IMR-90 (cell line): Measurements from ENCODE around the gene RIMS1. TPM values are rescaled to one million over a fixed set of nuclear protein-coding genes. Genes with fewer than 3 reads are reported as not detected.

ENCODE experiments used
- ATAC-seq: fragments of 200-7000 bp; cut with Tn5 transposase; 2 replicates; pipeline ENCODE4 v1.9.1; 2020; ENCODE audit warnings: low read depth, mild to moderate bottlenecking, moderate library complexity
- BruUV-seq: library from RNA; stranded (reverse); fragments of 400-500 nt; replicated peaks from 2 replicates; lab custom pipeline; 2021; lab: Mats Ljungman, UMichigan
- CTCF ChIA-PET: fragments of 300-600 bp; formaldehyde crosslinking; extraction: SDS; loops from one replicate; lab custom pipeline; 2021; ENCODE audit warnings: antibody characterized with exemption; lab: Yijun Ruan, JAX
- POLR2A ChIA-PET: fragments of 300-600 bp; sonication (Branson Sonifier 250); formaldehyde crosslinking; loops from one replicate; lab custom pipeline; 2022; ENCODE audit warnings: antibody characterized with exemption; ENCODE audit not compliant: unreplicated experiment; lab: Charles Lee
- DNase-seq: peaks from one replicate; pipeline ENCODE4 v3.0.0; 2013
- H2AFZ ChIP-seq: replicated peaks from 2 replicates; pipeline ENCODE3; 2013; ENCODE audit warnings: low read length, mild to moderate bottlenecking; ENCODE audit not compliant: poor library complexity
- H2AK5ac ChIP-seq: 2 replicates; pipeline ENCODE4 v1.6.1; 2013; ENCODE audit warnings: low read depth, low read length, inconsistent platforms
- H2AK9ac ChIP-seq: replicated peaks from 2 replicates; pipeline ENCODE3; 2013; ENCODE audit warnings: mild to moderate bottlenecking, low read depth, low read length, moderate library complexity; ENCODE audit not compliant: poor library complexity
- H2BK120ac ChIP-seq: 2 replicates; pipeline ENCODE4 v1.6.1; 2013; ENCODE audit warnings: low read depth, low read length, inconsistent platforms
- H2BK15ac ChIP-seq: 3 replicates; pipeline ENCODE4 v1.6.1; 2013; ENCODE audit warnings: low read depth, low read length, inconsistent platforms
- H2BK20ac ChIP-seq: 2 replicates; pipeline ENCODE4 v1.6.1; 2013; ENCODE audit warnings: low read depth, mild to moderate bottlenecking, inconsistent platforms, low read length, moderate library complexity
- H2BK5ac ChIP-seq: 2 replicates; pipeline ENCODE4 v1.6.1; 2013; ENCODE audit warnings: mild to moderate bottlenecking, low read depth, low read length, inconsistent platforms; ENCODE audit not compliant: poor library complexity, severe bottlenecking
- H3K14ac ChIP-seq: replicated peaks from 2 replicates; pipeline ENCODE4 v1.6.1; 2013; ENCODE audit warnings: low read depth, low read length, inconsistent platforms
- H3K18ac ChIP-seq: 2 replicates; pipeline ENCODE4 v1.6.1; 2013; ENCODE audit warnings: low read depth, low read length, control low read depth
- H3K23ac ChIP-seq: 2 replicates; pipeline ENCODE4 v1.6.1; 2013; ENCODE audit warnings: low read depth, low read length, inconsistent platforms
- H3K27ac ChIP-seq: 2 replicates; pipeline ENCODE4 v1.5.1; 2013; ENCODE audit warnings: mild to moderate bottlenecking, control low read depth, low read length; ENCODE audit not compliant: insufficient read depth
- H3K27me3 ChIP-seq: 2 replicates; pipeline ENCODE4 v1.6.1; 2013; ENCODE audit warnings: low read length; ENCODE audit not compliant: control insufficient read depth, insufficient read depth
- H3K36me3 ChIP-seq: 2 replicates; pipeline ENCODE4 v1.6.1; 2013; ENCODE audit warnings: low read length, mixed read lengths; ENCODE audit not compliant: control insufficient read depth, insufficient read depth
- H3K4ac ChIP-seq: 2 replicates; pipeline ENCODE4 v1.6.1; 2013; ENCODE audit warnings: low read depth, low read length, inconsistent platforms
- H3K4me1 ChIP-seq: 2 replicates; pipeline ENCODE4 v1.6.1; 2013; ENCODE audit warnings: low read length, mixed read lengths; ENCODE audit not compliant: control insufficient read depth, insufficient read depth
- H3K4me2 ChIP-seq: 2 replicates; pipeline ENCODE4 v1.6.1; 2013; ENCODE audit warnings: low read depth, mild to moderate bottlenecking, control low read depth, low read length, moderate library complexity
- H3K4me3 ChIP-seq: 2 replicates; pipeline ENCODE4 v1.5.1; 2013; ENCODE audit warnings: low read depth, mild to moderate bottlenecking, control low read depth, low read length, moderate library complexity; ENCODE audit not compliant: insufficient read depth
- H3K56ac ChIP-seq: 2 replicates; pipeline ENCODE4 v1.6.1; 2013; ENCODE audit warnings: low read length, inconsistent platforms; ENCODE audit not compliant: insufficient read depth; ENCODE audit errors: extremely low read depth
- H3K79me1 ChIP-seq, 2 experiments: 2 replicates each; pipeline ENCODE4 v1.6.1; 2013; ENCODE audit warnings: low read length in 2 of 2, inconsistent platforms in 1 of 2, low read depth in 1 of 2
- H3K9ac ChIP-seq: 2 replicates; pipeline ENCODE4 v1.6.1; 2013; ENCODE audit warnings: low read depth, low read length, control low read depth
- H3K9me1 ChIP-seq: 2 replicates; pipeline ENCODE4 v1.6.1; 2013; ENCODE audit warnings: low read length, inconsistent platforms; ENCODE audit not compliant: insufficient read depth
- H3K9me3 ChIP-seq: 2 replicates; pipeline ENCODE4 v1.6.1; 2013; ENCODE audit warnings: low read length; ENCODE audit not compliant: control insufficient read depth, insufficient read depth
- H4K20me1 ChIP-seq: 2 replicates; pipeline ENCODE4 v1.6.1; 2013; ENCODE audit warnings: low read length, inconsistent platforms; ENCODE audit not compliant: insufficient read depth
- H4K5ac ChIP-seq: 2 replicates; pipeline ENCODE4 v1.6.1; 2013; ENCODE audit warnings: mild to moderate bottlenecking, low read depth, low read length, control low read depth
- H4K8ac ChIP-seq, 2 experiments: 2 replicates each; pipeline ENCODE4 v1.6.1; 2013; ENCODE audit warnings: low read depth in 2 of 2, low read length in 2 of 2, control low read depth in 1 of 2, inconsistent platforms in 1 of 2
- H4K91ac ChIP-seq: 2 replicates; pipeline ENCODE4 v1.6.1; 2013; ENCODE audit warnings: low read depth, low read length, inconsistent platforms; ENCODE audit not compliant: insufficient read depth
- BHLHE40 ChIP-seq: fragments of 150-350 bp; IDR thresholded peaks from 2 replicates; pipeline ENCODE4 v1.6.1; 2016; ENCODE audit warnings: mild to moderate bottlenecking, low read depth, low read length
- CEBPB ChIP-seq: IDR thresholded peaks from 2 replicates; pipeline ENCODE4 v1.6.1; 2012; ENCODE audit warnings: low read depth, low read length, improper control_type of control experiment
- CHD1 ChIP-seq: IDR thresholded peaks from 2 replicates; pipeline ENCODE4 v1.6.1; 2012; ENCODE audit warnings: low read depth, low read length, improper control_type of control experiment
- ELK1 ChIP-seq: fragments of 150-350 bp; IDR thresholded peaks from 2 replicates; pipeline ENCODE4 v1.6.1; 2016; ENCODE audit warnings: low read depth, mild to moderate bottlenecking, low read length, moderate library complexity, borderline replicate concordance
- FOS ChIP-seq: fragments of 150-350 bp; IDR thresholded peaks from 2 replicates; pipeline ENCODE4 v1.6.1; 2016; ENCODE audit warnings: low read depth, low read length
- MAFK ChIP-seq: IDR thresholded peaks from 2 replicates; pipeline ENCODE4 v1.6.1; 2012; ENCODE audit warnings: low read depth, low read length, improper control_type of control experiment
- MAZ ChIP-seq: IDR thresholded peaks from 2 replicates; pipeline ENCODE4 v1.6.1; 2012; ENCODE audit warnings: low read depth, mild to moderate bottlenecking, low read length, improper control_type of control experiment, moderate library complexity, borderline replicate concordance
- MXI1 ChIP-seq: IDR thresholded peaks from 2 replicates; pipeline ENCODE4 v1.6.1; 2012; ENCODE audit warnings: low read depth, mild to moderate bottlenecking, low read length, moderate library complexity, borderline replicate concordance
- NFE2L2 ChIP-seq: fragments of 150-350 bp; IDR thresholded peaks from 2 replicates; pipeline ENCODE4 v1.6.1; 2016; ENCODE audit warnings: low read depth, mild to moderate bottlenecking, low read length
- POLR2A ChIP-seq: IDR thresholded peaks from 2 replicates; pipeline ENCODE4 v1.6.1; 2012; ENCODE audit warnings: mild to moderate bottlenecking, low read depth, low read length
- RAD21 ChIP-seq: IDR thresholded peaks from 2 replicates; pipeline ENCODE4 v1.6.1; 2012; ENCODE audit warnings: low read length, improper control_type of control experiment
- RCOR1 ChIP-seq: IDR thresholded peaks from 2 replicates; pipeline ENCODE4 v1.6.1; 2012; ENCODE audit warnings: mild to moderate bottlenecking, low read length, improper control_type of control experiment; ENCODE audit not compliant: insufficient replicate concordance
- RFX5 ChIP-seq: IDR thresholded peaks from 2 replicates; pipeline ENCODE4 v1.8.0; 2012; ENCODE audit warnings: low read depth, mild to moderate bottlenecking, low read length, moderate library complexity
- SMC3 ChIP-seq: fragments of 150-350 bp; IDR thresholded peaks from 2 replicates; pipeline ENCODE4 v1.6.1; 2016; ENCODE audit warnings: low read depth, mild to moderate bottlenecking, antibody characterized with exemption, low read length, moderate library complexity
- WGBS, 2 experiments: methylation state at CpG; one replicate each; pipeline versions ENCODE4 v1.1.5 to v1.1.7; 2013; ENCODE audit warnings: missing lambda C conversion rate in 2 of 2; ENCODE audit not compliant: insufficient read length in 1 of 2; ENCODE audit errors: extremely low coverage in 2 of 2; 5-methylcytosine and 5-hydroxymethylcytosine counted together
- dilution Hi-C: fragments of 300-500 bp; cut with HindIII; formaldehyde crosslinking; loops from one replicate; pipeline ENCODE4 v1.14.3; 2018; ENCODE audit warnings: low sequenced_read_pairs; ENCODE audit not compliant: unreplicated experiment
- in situ Hi-C: fragments of 300-500 bp; cut with MboI; formaldehyde crosslinking; loops from 3 replicates; pipeline ENCODE4 v1.14.3; 2019; ENCODE audit warnings: low sequenced_read_pairs, inconsistent platforms, mixed read lengths
- intact Hi-C: fragments of 100-400 bp; cut with micrococcal nuclease; formaldehyde crosslinking; loops from 2 replicates; pipeline ENCODE4 v1.10.0; 2022
- polyA plus RNA-seq, 3 experiments: library from polyadenylated mRNA; depleted of rRNA; stranded (reverse); fragments of >200 nt; gene quantifications; 2 replicates each; pipeline ENCODE4 v1.2.3, GENCODE V29; 2012; ENCODE audit warnings: low replicate concordance in 1 of 3
- total RNA-seq: library from RNA; depleted of rRNA; stranded (reverse); fragments of >200 nt; gene quantifications from 2 replicates; pipeline ENCODE4 v1.2.3, GENCODE V29; 2012
- TF ChIP-seq, protein P1 (sequence below): conservative IDR thresholded peaks from 2 replicates; pipeline ENCODE4 v1.5.1; 2012; ENCODE audit warnings: mild to moderate bottlenecking, low read depth, low read length, improper control_type of control experiment
- TF ChIP-seq, protein P2 (sequence below): fragments of 150-350 bp; IDR thresholded peaks from 2 replicates; pipeline ENCODE4 v1.6.1; 2017; ENCODE audit warnings: mild to moderate bottlenecking, antibody characterized with exemption, low read length, low read depth

RIMS1 gene
- total and polyA plus RNA-seq, 2 of the 4 experiments (the other 2 are of a cell fraction) = 0.44 to 3.8 TPM

DNA sequence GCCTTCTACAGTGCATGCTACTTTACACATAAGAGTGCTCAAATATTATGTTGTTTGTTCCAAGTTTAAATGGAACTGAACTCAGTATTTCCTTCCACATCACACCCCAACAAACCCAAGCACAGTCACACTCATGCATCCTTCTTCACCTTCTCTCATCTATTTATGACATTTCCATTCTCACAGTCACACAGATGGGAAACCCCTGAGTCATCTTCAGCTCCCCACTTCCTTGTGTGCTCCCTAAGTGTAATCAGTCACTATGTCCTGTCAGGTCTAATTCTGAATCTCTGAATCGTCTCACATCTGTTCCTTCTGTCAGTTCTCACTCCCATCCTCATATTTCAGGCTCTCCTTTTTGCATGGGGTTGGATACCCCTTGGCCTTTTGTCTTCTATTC lies 96.0 kb downstream of the RIMS1 start:
- H3K4me3 ChIP-seq = no peak overlapping the region
- no peak overlapping the region for H4K91ac ChIP-seq
- H4K5ac ChIP-seq = no peak overlapping the region
- H4K8ac ChIP-seq = no peak overlapping the region
- H3K9ac ChIP-seq = no peak overlapping the region
- intact Hi-C loops (no loop called here), in situ Hi-C loops (no loop called here), dilution Hi-C loops (no loop called here)
- no peaks in the 10 kb centered on the region for H3K36me3 ChIP-seq
- H2AK9ac ChIP-seq = no peak overlapping the region
- ChIA-PET CTCF (no interaction called here), POLR2A (no interaction called here)
- H3K18ac ChIP-seq = no peak overlapping the region
- no peak overlapping the region for H2BK15ac ChIP-seq
- no peaks in the 10 kb centered on the region for H3K4me1 ChIP-seq
- no peak overlapping the region for H2BK20ac ChIP-seq
- no peaks in the 10 kb centered on the region for H3K79me1 ChIP-seq
- no peak overlapping the region for H3K27ac ChIP-seq
- no peaks in the 10 kb centered on the region for H4K20me1 ChIP-seq
- no peak overlapping the region for H2BK120ac ChIP-seq
- TF ChIP-seq, protein P1, sequence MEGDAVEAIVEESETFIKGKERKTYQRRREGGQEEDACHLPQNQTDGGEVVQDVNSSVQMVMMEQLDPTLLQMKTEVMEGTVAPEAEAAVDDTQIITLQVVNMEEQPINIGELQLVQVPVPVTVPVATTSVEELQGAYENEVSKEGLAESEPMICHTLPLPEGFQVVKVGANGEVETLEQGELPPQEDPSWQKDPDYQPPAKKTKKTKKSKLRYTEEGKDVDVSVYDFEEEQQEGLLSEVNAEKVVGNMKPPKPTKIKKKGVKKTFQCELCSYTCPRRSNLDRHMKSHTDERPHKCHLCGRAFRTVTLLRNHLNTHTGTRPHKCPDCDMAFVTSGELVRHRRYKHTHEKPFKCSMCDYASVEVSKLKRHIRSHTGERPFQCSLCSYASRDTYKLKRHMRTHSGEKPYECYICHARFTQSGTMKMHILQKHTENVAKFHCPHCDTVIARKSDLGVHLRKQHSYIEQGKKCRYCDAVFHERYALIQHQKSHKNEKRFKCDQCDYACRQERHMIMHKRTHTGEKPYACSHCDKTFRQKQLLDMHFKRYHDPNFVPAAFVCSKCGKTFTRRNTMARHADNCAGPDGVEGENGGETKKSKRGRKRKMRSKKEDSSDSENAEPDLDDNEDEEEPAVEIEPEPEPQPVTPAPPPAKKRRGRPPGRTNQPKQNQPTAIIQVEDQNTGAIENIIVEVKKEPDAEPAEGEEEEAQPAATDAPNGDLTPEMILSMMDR = no peak
- TF ChIP-seq, protein P2, sequence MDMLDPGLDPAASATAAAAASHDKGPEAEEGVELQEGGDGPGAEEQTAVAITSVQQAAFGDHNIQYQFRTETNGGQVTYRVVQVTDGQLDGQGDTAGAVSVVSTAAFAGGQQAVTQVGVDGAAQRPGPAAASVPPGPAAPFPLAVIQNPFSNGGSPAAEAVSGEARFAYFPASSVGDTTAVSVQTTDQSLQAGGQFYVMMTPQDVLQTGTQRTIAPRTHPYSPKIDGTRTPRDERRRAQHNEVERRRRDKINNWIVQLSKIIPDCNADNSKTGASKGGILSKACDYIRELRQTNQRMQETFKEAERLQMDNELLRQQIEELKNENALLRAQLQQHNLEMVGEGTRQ = no peak
- no peak for TF ChIP-seq POLR2A
- no peak for TF ChIP-seq RFX5
- TF ChIP-seq CHD1 = no peak
- TF ChIP-seq MAFK = no peak
- TF ChIP-seq BHLHE40 = no peak
- TF ChIP-seq RAD21 = no peak
- no peak for TF ChIP-seq RCOR1
- no peak for TF ChIP-seq ELK1
- TF ChIP-seq MAZ = no peak
- TF ChIP-seq SMC3 = no peak
- no peak for TF ChIP-seq NFE2L2
- TF ChIP-seq CEBPB = no peak
- TF ChIP-seq FOS = no peak
- TF ChIP-seq MXI1 = no peak
- H3K27me3 ChIP-seq = no peaks in the 10 kb centered on the region
- no peak overlapping the region for H2BK5ac ChIP-seq
- H3K9me1 ChIP-seq = no peaks in the 10 kb centered on the region
- WGBS, 2 experiments = 18% methylated on average over 1 of the region's 1 CpG; no CpG with 5 or more reads in 1 of the 2 experiments
- no peak overlapping the region for H3K23ac ChIP-seq
- no TSS peak for BruUV-seq
- no peak for ATAC-seq
- H2AFZ ChIP-seq = no peak overlapping the region
- H3K14ac ChIP-seq = no peak overlapping the region
- no peak overlapping the region for H3K4ac ChIP-seq
- H2AK5ac ChIP-seq = no peak overlapping the region
- no peak overlapping the region for H3K56ac ChIP-seq
- DNase-seq = peak; percentile 1
- no peaks in the 10 kb centered on the region for H3K9me3 ChIP-seq
- H3K4me2 ChIP-seq = no peak overlapping the region
